SK-N-SH treated with all-trans-retinoic acid at 6 μM for 48 hours (cell line): ENCODE data around the gene TMEM87B.

Experiments used
- ATAC-seq: fragments of 200-7000 bp; cut with Tn5 transposase; 3 replicates; pipeline ENCODE4 v1.9.1; 2020; ENCODE audit warnings: mild to moderate bottlenecking, moderate library complexity
- ARNTL ChIP-seq: fragments of 450-650 bp; formaldehyde crosslinking; IDR thresholded peaks from 2 replicates; pipeline ENCODE4 v1.5.0; 2020; ENCODE audit warnings: low read depth, mild to moderate bottlenecking, moderate library complexity, borderline replicate concordance
- BACH2 ChIP-seq: fragments of 250-450 bp; sonication (Bioruptor Pico); IDR thresholded peaks from 2 replicates; pipeline ENCODE4 v1.9.0; 2021; ENCODE audit warnings: mild to moderate bottlenecking, borderline replicate concordance
- CREB5 ChIP-seq: fragments of 250-450 bp; sonication (Bioruptor Pico); IDR thresholded peaks from 2 replicates; pipeline ENCODE4 v1.5.1; 2020; ENCODE audit warnings: low read depth, mild to moderate bottlenecking, moderate library complexity
- CSDC2 ChIP-seq: fragments of 250-450 bp; sonication (Bioruptor Pico); IDR thresholded peaks from 2 replicates; pipeline ENCODE4 v1.5.0; 2020; ENCODE audit warnings: mild to moderate bottlenecking, moderate library complexity
- CSRNP3 ChIP-seq: fragments of 250-450 bp; sonication (Bioruptor Pico); IDR thresholded peaks from 2 replicates; pipeline ENCODE4 v1.5.1; 2021; ENCODE audit warnings: mild to moderate bottlenecking, moderate library complexity
- GLIS3 ChIP-seq: fragments of 250-450 bp; sonication (Bioruptor Pico); IDR thresholded peaks from 2 replicates; pipeline ENCODE4 v1.5.0; 2020; ENCODE audit warnings: mild to moderate bottlenecking, moderate library complexity
- ISL1 ChIP-seq: fragments of 250-450 bp; sonication (Bioruptor Pico); IDR thresholded peaks from 2 replicates; pipeline ENCODE4 v2.1.2; 2022; ENCODE audit warnings: mild to moderate bottlenecking, moderate library complexity
- OSR1 ChIP-seq: fragments of 250-450 bp; sonication (Bioruptor Pico); IDR thresholded peaks from 2 replicates; pipeline ENCODE4 v1.8.0; 2022; ENCODE audit warnings: moderate library complexity, mild to moderate bottlenecking, inconsistent platforms
- POU6F1 ChIP-seq: fragments of 250-450 bp; sonication (Bioruptor Pico); IDR thresholded peaks from 2 replicates; pipeline ENCODE4 v1.8.0; 2021; ENCODE audit warnings: low read depth, mild to moderate bottlenecking, moderate library complexity, borderline replicate concordance
- PPARA ChIP-seq: fragments of 250-450 bp; sonication (Bioruptor Pico); IDR thresholded peaks from 2 replicates; pipeline ENCODE4 v1.5.0; 2020; ENCODE audit warnings: mild to moderate bottlenecking, borderline replicate concordance
- RARB ChIP-seq: fragments of 250-450 bp; sonication (Bioruptor Pico); IDR thresholded peaks from 2 replicates; pipeline ENCODE4 v1.8.0; 2021; ENCODE audit warnings: mild to moderate bottlenecking, moderate library complexity
- SNAI2 ChIP-seq: fragments of 250-450 bp; sonication (Bioruptor Pico); IDR thresholded peaks from 2 replicates; pipeline ENCODE4 v1.5.0; 2020; ENCODE audit warnings: mild to moderate bottlenecking, moderate library complexity
- TCF4 ChIP-seq: fragments of 250-450 bp; sonication (Bioruptor Pico); IDR thresholded peaks from 2 replicates; pipeline ENCODE4 v1.8.0; 2021; ENCODE audit warnings: mild to moderate bottlenecking, moderate library complexity, borderline replicate concordance
- TOX ChIP-seq: fragments of 250-450 bp; sonication (Bioruptor Pico); IDR thresholded peaks from 2 replicates; pipeline ENCODE4 v1.8.0; 2021; ENCODE audit warnings: mild to moderate bottlenecking, moderate library complexity, borderline replicate concordance
- TSHZ2 ChIP-seq: fragments of 250-450 bp; sonication (Bioruptor Pico); IDR thresholded peaks from 2 replicates; pipeline ENCODE4 v1.5.0; 2020; ENCODE audit warnings: mild to moderate bottlenecking, moderate library complexity
- ZFP3 ChIP-seq: fragments of 250-450 bp; sonication (Bioruptor Pico); IDR thresholded peaks from 2 replicates; pipeline ENCODE4 v1.5.0; 2020; ENCODE audit warnings: mild to moderate bottlenecking, moderate library complexity
- ZFP30 ChIP-seq: fragments of 450-650 bp; formaldehyde crosslinking; IDR thresholded peaks from 2 replicates; pipeline ENCODE4 v1.5.0; 2022; ENCODE audit warnings: mild to moderate bottlenecking, moderate library complexity
- ZNF565 ChIP-seq: fragments of 450-650 bp; formaldehyde crosslinking; conservative IDR thresholded peaks from 2 replicates; pipeline ENCODE4 v1.5.0; 2020; ENCODE audit warnings: low read depth, mild to moderate bottlenecking, moderate library complexity
- ZNF8 ChIP-seq: fragments of 450-650 bp; formaldehyde crosslinking; IDR thresholded peaks from 2 replicates; pipeline ENCODE4 v1.5.0; 2020; ENCODE audit warnings: mild to moderate bottlenecking, moderate library complexity

Gene TMEM87B

GRCh38 chr2:112096098-112096497, 41.0 kb downstream of the TMEM87B start:
- TF ChIP-seq TSHZ2 (CRISPR knock-in tag) (no peak), POU6F1 (no peak), ZFP3 (CRISPR knock-in tag) (no peak), CSDC2 (no peak), ZNF565 (CRISPR knock-in tag) (no peak), ISL1 (no peak), PPARA (CRISPR knock-in tag) (no peak), ZFP30 (CRISPR knock-in tag) (no peak), TOX (no peak), GLIS3 (no peak), TCF4 (no peak), OSR1 (CRISPR knock-in tag) (no peak), SNAI2 (CRISPR knock-in tag) (no peak), RARB (CRISPR knock-in tag) (no peak), ARNTL (CRISPR knock-in tag) (no peak), BACH2 (CRISPR knock-in tag) (no peak), CSRNP3 (no peak), CREB5 (no peak), ZNF8 (CRISPR knock-in tag) (no peak)
- ATAC-seq = no peak

GRCh38 chr2:112108178-112108832, 53.2 kb downstream of the TMEM87B start:
- no peak for TF ChIP-seq BACH2 (CRISPR knock-in tag)
- TF ChIP-seq RARB (CRISPR knock-in tag) = no peak
- TF ChIP-seq ZFP30 (CRISPR knock-in tag) = no peak
- no peak for TF ChIP-seq TOX
- no peak for TF ChIP-seq PPARA (CRISPR knock-in tag)
- TF ChIP-seq CSDC2 = no peak
- TF ChIP-seq, all 23 proteins: peak for 0
- ATAC-seq = no peak

- TF ChIP-seq ZFP3 (CRISPR knock-in tag) (no peak), ZFP30 (CRISPR knock-in tag) (no peak), TSHZ2 (CRISPR knock-in tag) (no peak), OSR1 (CRISPR knock-in tag) (no peak), BACH2 (CRISPR knock-in tag) (no peak), PPARA (CRISPR knock-in tag) (no peak), TCF4 (no peak)
- no peak for ATAC-seq
These were observed 54.2 kb downstream of the TMEM87B start for GRCh38 chr2:112109278-112109677.
